HG03342 (cell line): ENCODE measurements around the gene MYO1D.

Experiments used
- ATAC-seq: cut with Tn5 transposase; IDR thresholded peaks from one replicate; pipeline ENCODE4 v1.9.1; 2021; ENCODE audit warnings: mild to moderate bottlenecking, moderate library complexity; ENCODE audit not compliant: unreplicated experiment

MYO1D gene

GRCh38 chr17:32631341-32632096, 245.4 kb downstream of the MYO1D start:
- ATAC-seq = no peak

- no peak for ATAC-seq
Observed at GRCh38 chr17:32629563-32630190, 247.2 kb downstream of the MYO1D start.

DNA sequence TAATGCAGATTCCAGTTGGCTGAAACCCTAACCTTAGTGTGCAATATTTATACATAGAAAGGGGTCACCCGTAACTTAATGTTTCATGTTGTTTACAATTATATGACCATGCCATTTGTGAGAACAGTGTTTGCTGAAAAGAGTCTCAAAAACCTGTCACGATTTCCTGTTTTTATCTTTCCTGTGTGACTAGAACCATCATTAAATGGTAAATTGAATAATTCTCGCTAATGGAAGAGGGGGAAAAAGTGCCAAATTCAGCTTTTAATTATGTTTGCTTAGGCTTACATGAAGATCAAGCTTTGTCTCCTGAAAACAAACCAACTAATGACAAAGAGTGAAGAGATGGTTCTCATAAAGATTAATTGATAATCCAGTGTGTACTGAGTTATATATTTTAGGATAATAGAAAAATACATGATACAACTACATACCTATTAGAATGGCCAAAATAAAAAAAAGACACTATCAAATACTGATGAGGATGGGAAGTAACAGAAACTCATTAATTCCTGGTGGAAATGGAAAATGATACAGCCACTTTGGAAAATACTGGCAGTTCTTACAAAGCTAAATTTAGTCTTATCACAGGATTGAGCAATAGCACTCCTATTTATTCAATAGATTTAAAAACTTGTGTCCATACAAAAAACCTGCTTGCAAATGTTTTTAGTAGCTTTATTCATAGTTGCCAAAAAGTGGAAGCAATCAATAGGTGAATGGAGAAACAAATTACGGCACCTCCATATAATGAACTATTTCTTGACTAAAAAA, 248.5 kb downstream of the MYO1D start:
- no peak for ATAC-seq

GRCh38 chr17:32627239-32627996, 249.5 kb downstream of the MYO1D start:
- ATAC-seq = no peak

GRCh38 chr17:32626379-32626791, 250.5 kb downstream of the MYO1D start:
- ATAC-seq = no peak

DNA sequence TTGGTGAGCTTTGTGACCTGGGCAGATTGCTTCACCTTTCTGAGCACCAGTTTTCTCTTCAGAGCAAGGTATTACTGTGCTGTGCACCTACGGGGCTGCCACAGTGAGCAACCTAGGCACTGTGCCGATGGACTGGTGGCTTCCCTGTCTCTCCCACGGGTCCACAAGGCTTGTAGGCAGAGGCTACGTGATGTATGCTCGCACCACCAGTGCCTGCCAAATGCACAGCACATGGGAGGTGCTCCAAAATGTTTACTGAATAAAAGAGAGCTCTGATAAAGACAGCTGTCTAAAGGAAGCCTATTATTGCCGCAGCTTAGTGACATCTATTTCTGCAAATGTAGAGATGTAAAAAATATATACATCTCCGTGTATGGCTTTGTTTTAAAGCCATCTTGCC, 251.0 kb downstream of the MYO1D start:
- no peak for ATAC-seq

GRCh38 chr17:32623196-32623595, 253.7 kb downstream of the MYO1D start:
- ATAC-seq = no peak

GRCh38 chr17:32622540-32622939, 254.4 kb downstream of the MYO1D start:
- no peak for ATAC-seq

DNA sequence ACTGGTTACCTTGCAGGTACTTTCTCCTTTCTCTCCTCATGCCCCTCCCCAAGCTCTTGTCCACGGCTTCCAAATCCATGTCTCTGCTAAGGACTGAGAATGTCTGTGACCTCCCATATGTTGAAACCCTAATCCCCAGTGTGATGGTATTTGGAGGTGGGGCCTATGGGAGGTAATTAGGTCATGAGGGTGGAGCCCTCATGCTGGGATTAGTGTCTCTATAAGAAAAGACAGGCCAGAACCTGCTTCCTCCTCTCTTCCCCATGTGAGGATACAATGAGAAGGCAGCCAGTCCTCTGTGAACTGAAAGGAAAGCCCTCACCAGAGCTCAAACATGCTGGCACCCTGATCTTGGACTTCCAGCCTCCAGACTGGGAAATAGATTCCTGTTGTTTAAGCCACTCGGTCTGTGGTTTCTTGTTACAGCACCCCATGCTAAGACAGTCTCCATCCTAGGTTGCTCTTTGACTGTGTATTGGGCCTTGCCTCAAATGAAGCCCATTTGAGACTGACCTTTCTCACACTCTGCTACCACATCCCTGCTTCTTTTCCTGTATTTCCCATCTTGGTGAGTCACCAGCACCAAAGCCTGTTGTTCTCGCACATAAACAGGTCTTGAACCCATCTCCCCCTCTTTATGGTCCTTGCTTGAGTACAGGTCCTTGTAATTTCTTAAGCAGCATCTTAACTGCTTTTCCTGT, 255.2 kb downstream of the MYO1D start:
- ATAC-seq = no peak

GRCh38 chr17:32615326-32615725, 261.6 kb downstream of the MYO1D start:
- ATAC-seq = no peak

DNA sequence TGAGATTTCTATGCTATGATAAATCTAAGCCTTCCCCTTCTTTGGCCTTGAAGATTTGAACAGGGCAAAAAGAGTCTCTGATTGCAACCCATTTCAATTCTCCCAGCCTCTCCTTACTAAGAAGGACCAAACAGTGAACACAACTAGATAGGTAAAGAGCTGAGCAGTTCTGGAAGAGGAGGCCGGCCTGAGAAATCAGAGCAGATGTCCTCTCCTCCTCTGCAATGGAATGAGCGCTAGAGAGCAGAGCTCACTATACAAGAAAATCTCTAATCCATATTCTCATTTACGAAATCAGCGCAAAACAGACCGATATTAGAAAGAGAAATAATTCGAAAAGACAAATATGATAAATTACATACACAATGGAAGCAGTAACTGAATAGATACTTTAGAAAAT, 266.0 kb downstream of the MYO1D start:
- ATAC-seq = no peak

- ATAC-seq = no peak
Observed at GRCh38 chr17:32609884-32610650, 266.9 kb downstream of the MYO1D start.

GRCh38 chr17:32609085-32609484, 267.8 kb downstream of the MYO1D start:
- no peak for ATAC-seq

- ATAC-seq = no peak
Observed at GRCh38 chr17:32608267-32608666, 268.7 kb downstream of the MYO1D start.

- ATAC-seq = no peak
Observed at GRCh38 chr17:32604966-32605365, 272.0 kb downstream of the MYO1D start.

DNA sequence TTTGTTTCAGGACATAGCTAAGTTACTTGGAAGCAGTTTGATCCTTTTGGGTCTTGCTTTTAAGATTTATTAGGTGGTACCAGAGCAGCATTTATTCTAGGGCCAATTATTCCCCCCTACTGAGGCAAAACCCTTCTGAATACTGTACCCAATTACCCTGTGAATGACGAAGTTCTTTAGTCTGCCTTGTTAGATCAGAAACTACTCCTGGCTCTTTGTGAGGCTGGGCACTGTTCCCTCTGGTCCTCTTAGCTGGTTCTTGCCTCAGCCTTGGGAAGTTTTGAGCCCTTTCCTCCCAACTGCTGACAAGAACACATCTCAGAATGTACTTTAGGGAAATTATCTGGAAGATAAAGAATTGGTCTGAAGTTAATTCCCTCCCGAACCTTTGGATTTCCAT, 274.5 kb downstream of the MYO1D start:
- ATAC-seq = no peak

DNA sequence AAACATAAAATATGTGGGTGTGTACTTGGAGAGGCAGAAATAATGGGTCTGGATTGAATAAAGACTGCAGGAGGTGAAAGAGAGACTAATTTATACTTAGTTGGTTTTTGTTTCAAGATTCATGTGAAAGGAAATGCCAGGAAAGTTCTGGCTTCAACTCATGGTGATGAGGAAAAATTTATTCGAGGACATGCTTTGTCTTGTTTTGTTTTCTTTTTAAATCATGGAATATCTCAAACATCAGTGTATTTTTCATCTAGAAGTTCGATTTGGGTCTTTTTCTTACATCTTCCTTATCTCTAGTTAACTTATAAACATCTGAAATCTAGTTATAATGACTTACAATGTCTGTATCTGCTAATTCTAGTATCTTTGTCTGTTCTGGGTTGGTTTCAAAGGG, 275.1 kb downstream of the MYO1D start:
- no peak for ATAC-seq

GRCh38 chr17:32596628-32597027, 280.3 kb downstream of the MYO1D start:
- peak; percentile 47 for ATAC-seq

DNA sequence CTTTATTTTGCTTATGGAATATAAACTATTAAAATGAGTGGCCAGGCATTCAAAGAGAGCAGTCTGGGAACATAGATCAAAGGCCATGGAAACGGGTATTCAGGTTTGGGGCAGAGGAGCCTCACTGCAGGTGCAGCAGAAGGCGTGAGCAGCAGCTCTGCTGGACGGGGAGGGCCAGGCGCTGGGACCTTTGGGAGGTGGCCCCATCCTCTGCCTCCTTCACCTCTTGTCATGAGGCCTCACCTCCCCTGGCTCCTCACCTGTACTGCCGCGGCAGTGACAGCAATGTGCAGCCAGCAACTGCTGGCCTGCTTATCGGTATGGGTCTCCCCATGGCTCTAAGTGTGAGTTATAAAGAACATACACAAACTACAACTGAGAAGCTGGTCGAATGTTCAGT, 280.7 kb downstream of the MYO1D start:
- no peak for ATAC-seq

DNA sequence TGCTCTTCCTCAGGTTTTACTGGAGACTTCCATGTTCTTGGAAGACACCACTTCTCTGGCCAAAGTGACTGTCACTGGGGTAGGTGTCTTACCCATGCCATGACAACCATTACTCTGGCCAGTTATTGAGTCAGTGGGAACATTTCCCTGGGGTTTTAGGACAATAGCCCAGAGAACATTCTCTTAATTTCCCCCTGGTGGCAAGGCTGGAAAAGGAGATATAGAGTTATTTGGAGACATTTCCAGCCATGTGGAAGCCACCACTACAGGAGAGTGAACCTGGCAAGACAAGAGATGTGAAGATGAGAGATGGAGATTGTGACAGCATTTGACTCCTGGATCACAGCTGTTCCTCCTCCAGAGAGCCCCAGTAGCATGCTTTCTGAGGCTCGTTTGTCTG, 283.9 kb downstream of the MYO1D start:
- no peak for ATAC-seq
